Activated effector memory CD4-positive, alpha-beta T cell treated with Interleukin-2 at 50 U/mL for 16 hours (primary cell): ENCODE results near the gene NPTX1.

Source experiments
- DNase-seq: peaks from one replicate; pipeline ENCODE4 v3.0.0-alpha.2; 2020

NPTX1 gene

GRCh38 chr17:80477647-80478478 is 1.5 kb upstream of the NPTX1 start:
- no peak for DNase-seq

GRCh38 chr17:80476877-80477646 is 655 bp upstream of the NPTX1 start:
- no peak for DNase-seq

- no peak for DNase-seq
Measured at GRCh38 chr17:80474961-80475909, 1.2 kb downstream of the NPTX1 start.

- DNase-seq: no peak
Measured at GRCh38 chr17:80474231-80474960, 2.0 kb downstream of the NPTX1 start.

GRCh38 chr17:80473701-80474100 is 2.7 kb downstream of the NPTX1 start:
- DNase-seq: no peak

GRCh38 chr17:80472996-80473395 is 3.4 kb downstream of the NPTX1 start:
- DNase-seq: no peak

GRCh38 chr17:80471922-80472321 is 4.5 kb downstream of the NPTX1 start:
- DNase-seq: no peak

- no peak for DNase-seq
Measured at GRCh38 chr17:80470603-80471002, 5.8 kb downstream of the NPTX1 start.

- DNase-seq: no peak
Measured at GRCh38 chr17:80469667-80470066, 6.7 kb downstream of the NPTX1 start.

- DNase-seq: no peak
Measured at GRCh38 chr17:80468781-80469493, 7.5 kb downstream of the NPTX1 start.

- DNase-seq: no peak
Measured at GRCh38 chr17:80468242-80468641, 8.2 kb downstream of the NPTX1 start.

GRCh38 chr17:80466188-80466705 is 10.2 kb downstream of the NPTX1 start:
- DNase-seq: no peak

GRCh38 chr17:80465327-80465974 is 11.0 kb downstream of the NPTX1 start:
- no peak for DNase-seq

GRCh38 chr17:80464486-80464885 is 11.9 kb downstream of the NPTX1 start:
- no peak for DNase-seq

GRCh38 chr17:80463784-80464400 is 12.5 kb downstream of the NPTX1 start:
- DNase-seq: no peak

- no peak for DNase-seq
Measured at GRCh38 chr17:80461528-80462160, 14.8 kb downstream of the NPTX1 start.

- no peak for DNase-seq
Measured at GRCh38 chr17:80460429-80460834, 16.0 kb downstream of the NPTX1 start.

GRCh38 chr17:80459234-80459633 is 17.2 kb downstream of the NPTX1 start:
- no peak for DNase-seq

GRCh38 chr17:80458016-80458415 is 18.4 kb downstream of the NPTX1 start:
- DNase-seq: no peak
